IMR-90 (cell line): ENCODE results near the gene CDH23.

ENCODE experiments used
- BHLHE40 ChIP-seq: fragments of 150-350 bp; IDR thresholded peaks from 2 replicates; pipeline ENCODE4 v1.6.1; 2016; ENCODE audit warnings: mild to moderate bottlenecking, low read depth, low read length
- CEBPB ChIP-seq: IDR thresholded peaks from 2 replicates; pipeline ENCODE4 v1.6.1; 2012; ENCODE audit warnings: low read depth, low read length, improper control_type of control experiment
- FOS ChIP-seq: fragments of 150-350 bp; IDR thresholded peaks from 2 replicates; pipeline ENCODE4 v1.6.1; 2016; ENCODE audit warnings: low read depth, low read length
- MAZ ChIP-seq: IDR thresholded peaks from 2 replicates; pipeline ENCODE4 v1.6.1; 2012; ENCODE audit warnings: low read depth, mild to moderate bottlenecking, low read length, improper control_type of control experiment, moderate library complexity, borderline replicate concordance
- MXI1 ChIP-seq: IDR thresholded peaks from 2 replicates; pipeline ENCODE4 v1.6.1; 2012; ENCODE audit warnings: low read depth, mild to moderate bottlenecking, low read length, moderate library complexity, borderline replicate concordance
- NFE2L2 ChIP-seq: fragments of 150-350 bp; IDR thresholded peaks from 2 replicates; pipeline ENCODE4 v1.6.1; 2016; ENCODE audit warnings: low read depth, mild to moderate bottlenecking, low read length
- RFX5 ChIP-seq: IDR thresholded peaks from 2 replicates; pipeline ENCODE4 v1.8.0; 2012; ENCODE audit warnings: low read depth, mild to moderate bottlenecking, low read length, moderate library complexity
- TF ChIP-seq, protein P1 (sequence below): fragments of 150-350 bp; IDR thresholded peaks from 2 replicates; pipeline ENCODE4 v1.6.1; 2016; ENCODE audit warnings: low read depth, mild to moderate bottlenecking, low read length, moderate library complexity, borderline replicate concordance
- TF ChIP-seq, protein P2 (sequence below): conservative IDR thresholded peaks from 2 replicates; pipeline ENCODE4 v1.5.1; 2012; ENCODE audit warnings: mild to moderate bottlenecking, low read depth, low read length, improper control_type of control experiment
- TF ChIP-seq, protein P3 (sequence below): fragments of 150-350 bp; IDR thresholded peaks from 2 replicates; pipeline ENCODE4 v1.6.1; 2017; ENCODE audit warnings: mild to moderate bottlenecking, antibody characterized with exemption, low read length, low read depth

- TF ChIP-seq FOS (no peak), CEBPB (no peak), NFE2L2 (no peak), BHLHE40 (no peak), RFX5 (no peak), MXI1 (no peak), MAZ (no peak)
- TF ChIP-seq, protein P1, sequence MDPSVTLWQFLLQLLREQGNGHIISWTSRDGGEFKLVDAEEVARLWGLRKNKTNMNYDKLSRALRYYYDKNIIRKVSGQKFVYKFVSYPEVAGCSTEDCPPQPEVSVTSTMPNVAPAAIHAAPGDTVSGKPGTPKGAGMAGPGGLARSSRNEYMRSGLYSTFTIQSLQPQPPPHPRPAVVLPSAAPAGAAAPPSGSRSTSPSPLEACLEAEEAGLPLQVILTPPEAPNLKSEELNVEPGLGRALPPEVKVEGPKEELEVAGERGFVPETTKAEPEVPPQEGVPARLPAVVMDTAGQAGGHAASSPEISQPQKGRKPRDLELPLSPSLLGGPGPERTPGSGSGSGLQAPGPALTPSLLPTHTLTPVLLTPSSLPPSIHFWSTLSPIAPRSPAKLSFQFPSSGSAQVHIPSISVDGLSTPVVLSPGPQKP: no peak
- TF ChIP-seq, protein P2, sequence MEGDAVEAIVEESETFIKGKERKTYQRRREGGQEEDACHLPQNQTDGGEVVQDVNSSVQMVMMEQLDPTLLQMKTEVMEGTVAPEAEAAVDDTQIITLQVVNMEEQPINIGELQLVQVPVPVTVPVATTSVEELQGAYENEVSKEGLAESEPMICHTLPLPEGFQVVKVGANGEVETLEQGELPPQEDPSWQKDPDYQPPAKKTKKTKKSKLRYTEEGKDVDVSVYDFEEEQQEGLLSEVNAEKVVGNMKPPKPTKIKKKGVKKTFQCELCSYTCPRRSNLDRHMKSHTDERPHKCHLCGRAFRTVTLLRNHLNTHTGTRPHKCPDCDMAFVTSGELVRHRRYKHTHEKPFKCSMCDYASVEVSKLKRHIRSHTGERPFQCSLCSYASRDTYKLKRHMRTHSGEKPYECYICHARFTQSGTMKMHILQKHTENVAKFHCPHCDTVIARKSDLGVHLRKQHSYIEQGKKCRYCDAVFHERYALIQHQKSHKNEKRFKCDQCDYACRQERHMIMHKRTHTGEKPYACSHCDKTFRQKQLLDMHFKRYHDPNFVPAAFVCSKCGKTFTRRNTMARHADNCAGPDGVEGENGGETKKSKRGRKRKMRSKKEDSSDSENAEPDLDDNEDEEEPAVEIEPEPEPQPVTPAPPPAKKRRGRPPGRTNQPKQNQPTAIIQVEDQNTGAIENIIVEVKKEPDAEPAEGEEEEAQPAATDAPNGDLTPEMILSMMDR: no peak
- TF ChIP-seq, protein P3, sequence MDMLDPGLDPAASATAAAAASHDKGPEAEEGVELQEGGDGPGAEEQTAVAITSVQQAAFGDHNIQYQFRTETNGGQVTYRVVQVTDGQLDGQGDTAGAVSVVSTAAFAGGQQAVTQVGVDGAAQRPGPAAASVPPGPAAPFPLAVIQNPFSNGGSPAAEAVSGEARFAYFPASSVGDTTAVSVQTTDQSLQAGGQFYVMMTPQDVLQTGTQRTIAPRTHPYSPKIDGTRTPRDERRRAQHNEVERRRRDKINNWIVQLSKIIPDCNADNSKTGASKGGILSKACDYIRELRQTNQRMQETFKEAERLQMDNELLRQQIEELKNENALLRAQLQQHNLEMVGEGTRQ: no peak
Measured at GRCh38 chr10:71776481-71776925, 379.8 kb downstream of the CDH23 start.
